GM18502 (cell line): ENCODE data around the gene VN1R5.

Experiments used
- ATAC-seq: cut with Tn5 transposase; IDR thresholded peaks from one replicate; pipeline ENCODE4 v1.9.1; 2021; ENCODE audit warnings: mild to moderate bottlenecking; ENCODE audit not compliant: unreplicated experiment, poor library complexity

Gene VN1R5

GRCh38 chr1:247299723-247300381, 44.0 kb downstream of the VN1R5 start:
- no peak for ATAC-seq

GRCh38 chr1:247300491-247301175, 44.8 kb downstream of the VN1R5 start:
- ATAC-seq, result no peak

- no peak for ATAC-seq
Measured at GRCh38 chr1:247301176-247301540, 45.3 kb downstream of the VN1R5 start.

DNA sequence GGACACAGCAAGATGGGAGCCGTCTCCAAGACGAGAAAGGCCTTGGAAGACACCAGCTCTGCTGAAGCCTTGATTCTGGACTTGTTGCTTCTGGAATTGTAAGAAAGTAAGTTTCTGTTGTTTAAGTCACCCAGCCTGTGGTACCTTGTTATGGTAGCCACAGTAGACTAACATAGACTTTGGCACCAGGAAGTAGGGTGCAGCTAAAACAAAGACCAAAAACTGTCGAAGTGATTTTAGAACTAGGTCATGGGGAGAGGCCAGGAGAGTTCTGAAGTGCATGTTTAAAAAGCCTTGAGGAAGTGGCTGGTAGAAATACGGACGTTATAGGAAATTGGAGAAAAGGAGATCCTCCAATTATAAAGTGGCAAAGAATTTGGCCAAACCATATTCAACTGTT, 47.3 kb downstream of the VN1R5 start:
- no peak for ATAC-seq

DNA sequence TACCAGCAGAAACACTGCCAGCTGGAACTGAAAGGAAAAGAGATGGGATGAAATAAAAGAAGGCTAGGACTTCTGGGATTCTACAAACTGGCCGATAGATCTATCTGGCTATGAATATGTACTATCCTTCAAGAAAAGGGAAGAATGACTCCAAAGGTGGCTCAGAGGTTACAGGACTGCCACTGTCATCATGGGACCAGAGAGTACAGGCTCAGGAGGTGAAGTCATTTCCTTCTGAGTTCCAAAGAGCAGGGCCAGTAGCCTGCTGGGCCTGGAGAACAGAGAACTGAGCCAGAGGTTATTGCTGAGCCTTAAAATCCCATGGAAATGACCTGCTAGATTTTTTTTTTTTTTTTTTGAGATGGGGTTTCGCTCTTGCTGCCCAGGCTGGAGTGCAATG, 48.2 kb downstream of the VN1R5 start:
- ATAC-seq, result no peak
